RCC 7860 (cell line): ENCODE measurements around the gene COMMD1.
"Not testable (repeated sequence)": the region's sequence is repeated elsewhere in the genome, so short reads cannot be mapped to it uniquely, and the experiment has no call there.

Experiments used
- DNase-seq: peaks from one replicate; pipeline ENCODE4 v3.0.0-alpha.2; 2015; ENCODE audit warnings: low spot score
- FAIRE-seq: peaks from 2 replicates; lab custom pipeline; 2012; peaks lifted over from hg19 to GRCh38; lab: Jason Lieb, UNC

COMMD1 gene

DNA sequence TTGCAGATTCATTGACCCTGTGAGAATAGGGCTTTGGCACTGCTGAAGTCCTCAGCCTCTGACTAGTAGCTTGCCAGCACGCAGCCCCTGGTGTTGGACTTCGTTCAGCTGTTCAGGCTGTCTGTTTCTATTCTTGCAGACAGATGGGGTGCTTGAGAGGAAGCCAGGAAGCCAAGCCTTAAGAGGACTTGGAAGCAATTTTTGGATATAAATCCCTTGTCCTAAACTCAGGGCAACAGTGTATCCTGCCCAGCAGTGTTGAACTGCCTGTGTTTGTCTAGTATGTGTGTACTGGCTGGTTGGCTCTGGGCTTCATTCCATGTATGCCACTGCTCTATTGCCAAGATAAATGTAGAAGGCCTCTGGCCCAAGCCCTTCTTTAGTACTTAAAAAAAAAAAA is 108.6 kb downstream of the COMMD1 start:
- no peak for DNase-seq
- no peak for FAIRE-seq

DNA sequence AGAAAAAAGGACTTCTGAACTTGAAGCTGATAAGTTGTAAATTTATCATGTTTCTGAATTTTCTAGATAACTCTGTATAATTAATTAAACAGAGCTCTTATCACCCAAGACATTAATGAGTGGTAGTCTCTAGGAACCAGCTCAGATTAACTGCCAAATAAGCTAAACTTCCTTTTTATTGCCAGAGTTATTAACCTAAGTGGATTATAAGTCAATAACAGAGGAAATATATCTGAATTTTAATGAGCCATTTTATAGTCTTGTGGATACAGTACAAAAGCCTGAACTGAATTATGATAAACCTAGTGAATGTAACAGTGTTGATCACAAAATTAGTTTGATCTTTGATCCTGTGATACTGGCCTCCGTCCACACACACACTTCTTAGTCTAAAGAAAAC is 111.5 kb downstream of the COMMD1 start:
- DNase-seq (no peak), FAIRE-seq (no peak)

DNA sequence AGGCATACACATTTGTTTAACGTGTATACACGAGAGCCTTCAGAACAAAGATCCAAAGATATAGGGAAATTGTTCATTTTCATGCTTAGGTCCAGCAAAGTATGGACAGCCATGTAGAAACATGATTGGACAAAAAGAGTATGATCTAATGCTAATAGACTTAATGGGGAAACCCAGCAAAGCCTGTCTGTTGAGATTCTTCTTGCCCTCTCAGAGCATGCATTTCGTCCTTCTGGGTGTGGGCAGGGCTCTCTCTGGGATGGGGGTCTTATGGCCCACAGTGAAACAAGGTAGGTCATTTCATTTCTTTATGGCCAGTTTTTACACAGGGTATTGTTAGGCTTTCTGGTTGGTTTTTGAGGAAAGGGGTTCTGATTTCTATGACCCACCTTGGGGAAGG is 124.4 kb downstream of the COMMD1 start:
- no peak for FAIRE-seq
- DNase-seq, result no peak

DNA sequence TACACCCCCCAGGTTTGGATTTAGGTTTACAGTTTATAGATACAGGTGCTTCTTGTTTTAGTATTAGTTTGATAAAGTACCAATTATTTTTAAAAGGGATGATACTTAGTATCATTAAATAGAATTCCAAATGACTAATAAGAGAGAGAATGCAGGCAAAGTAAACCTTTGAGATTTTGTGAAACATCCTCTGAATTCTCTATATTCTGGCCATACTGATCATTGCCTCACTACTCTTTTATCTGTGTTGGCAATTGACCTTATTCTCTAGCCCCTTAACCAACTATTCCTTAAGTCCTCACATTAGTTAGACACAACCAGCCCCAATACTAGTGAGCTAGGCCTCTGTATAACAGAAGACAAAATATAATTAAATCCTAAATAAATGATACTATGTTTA is 125.4 kb downstream of the COMMD1 start:
- no peak for DNase-seq
- no peak for FAIRE-seq

DNA sequence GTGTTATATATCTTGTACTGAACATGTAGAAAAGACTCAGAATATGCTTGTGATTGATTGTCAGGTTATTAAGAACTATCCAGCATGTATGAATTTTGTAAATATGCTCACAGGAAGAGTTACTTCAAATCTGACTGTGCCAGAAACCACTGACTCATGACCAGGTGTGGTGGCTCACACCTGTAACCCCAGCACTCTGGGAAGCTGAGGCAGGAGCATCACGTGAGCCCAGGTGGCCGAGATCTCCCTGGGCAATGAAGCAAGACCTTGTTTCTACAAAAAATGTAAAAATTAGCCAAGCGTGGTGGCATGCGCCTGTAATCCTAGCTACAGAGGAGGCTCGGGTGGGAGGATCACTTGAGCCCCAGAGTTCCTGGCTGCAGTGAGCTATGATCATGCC is 126.6 kb downstream of the COMMD1 start:
- no peak for DNase-seq
- no peak for FAIRE-seq

DNA sequence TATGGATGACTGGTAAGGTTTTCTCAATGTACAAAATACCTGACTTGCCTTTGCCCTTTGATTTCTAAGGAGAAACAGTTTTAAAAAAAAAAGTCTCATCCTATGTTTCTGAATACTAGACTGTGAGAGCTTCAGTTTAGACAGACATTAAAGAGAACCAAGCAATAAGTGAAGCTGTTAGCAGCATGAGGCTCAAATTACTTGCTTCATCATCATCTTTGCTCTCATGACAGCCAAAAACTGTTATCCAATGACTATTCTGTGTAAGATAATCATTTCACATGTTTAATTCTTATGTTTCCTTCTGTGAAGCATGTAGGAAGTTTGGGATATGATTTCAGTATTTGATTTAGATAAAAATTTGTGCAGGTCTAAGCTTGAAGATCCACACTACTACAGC is 129.2 kb downstream of the COMMD1 start:
- DNase-seq (no peak), FAIRE-seq (no peak)

DNA sequence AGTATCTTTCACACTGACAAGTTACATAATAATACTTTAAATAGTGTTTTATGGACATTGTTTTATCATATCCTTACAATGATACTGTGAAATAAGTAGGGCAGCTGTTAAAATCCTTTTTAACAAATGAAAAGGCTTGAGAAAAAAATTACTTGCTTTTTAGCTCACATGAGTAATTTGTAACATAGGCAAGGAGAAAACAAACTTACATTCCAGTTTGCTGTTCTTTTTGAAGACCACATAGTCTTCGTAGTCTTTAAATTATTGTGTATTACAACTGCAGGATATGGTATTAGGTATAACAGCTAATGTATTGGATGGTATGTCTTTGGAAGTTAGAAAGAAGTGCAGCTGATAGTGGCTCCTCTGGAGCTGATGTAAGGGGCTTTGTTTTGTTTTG is 130.8 kb downstream of the COMMD1 start:
- DNase-seq (no peak), FAIRE-seq (no peak)

DNA sequence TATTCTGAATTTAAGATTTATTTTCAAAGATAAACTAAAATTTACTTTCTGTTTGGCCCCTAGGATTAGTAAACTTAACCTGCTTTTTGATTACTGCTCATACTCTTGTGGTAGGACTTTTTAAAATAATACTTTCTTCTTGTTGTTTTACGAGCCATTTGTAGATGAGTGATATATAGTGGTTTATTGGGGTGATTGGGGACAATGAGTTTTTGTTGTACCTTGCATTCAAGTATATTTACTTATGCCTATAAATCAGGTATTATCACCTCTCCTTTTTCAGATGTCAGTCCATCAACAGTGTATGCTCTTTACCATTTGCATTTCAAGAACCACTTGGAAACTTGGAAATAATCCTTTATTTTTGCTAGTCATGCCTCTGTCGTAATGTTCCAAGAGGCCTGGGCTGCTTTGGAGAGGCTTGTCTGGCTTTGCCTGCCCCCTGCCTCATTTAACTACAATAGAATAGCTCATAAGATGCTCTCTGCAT is 131.3 kb downstream of the COMMD1 start:
- FAIRE-seq (no peak), DNase-seq (no peak)

DNA sequence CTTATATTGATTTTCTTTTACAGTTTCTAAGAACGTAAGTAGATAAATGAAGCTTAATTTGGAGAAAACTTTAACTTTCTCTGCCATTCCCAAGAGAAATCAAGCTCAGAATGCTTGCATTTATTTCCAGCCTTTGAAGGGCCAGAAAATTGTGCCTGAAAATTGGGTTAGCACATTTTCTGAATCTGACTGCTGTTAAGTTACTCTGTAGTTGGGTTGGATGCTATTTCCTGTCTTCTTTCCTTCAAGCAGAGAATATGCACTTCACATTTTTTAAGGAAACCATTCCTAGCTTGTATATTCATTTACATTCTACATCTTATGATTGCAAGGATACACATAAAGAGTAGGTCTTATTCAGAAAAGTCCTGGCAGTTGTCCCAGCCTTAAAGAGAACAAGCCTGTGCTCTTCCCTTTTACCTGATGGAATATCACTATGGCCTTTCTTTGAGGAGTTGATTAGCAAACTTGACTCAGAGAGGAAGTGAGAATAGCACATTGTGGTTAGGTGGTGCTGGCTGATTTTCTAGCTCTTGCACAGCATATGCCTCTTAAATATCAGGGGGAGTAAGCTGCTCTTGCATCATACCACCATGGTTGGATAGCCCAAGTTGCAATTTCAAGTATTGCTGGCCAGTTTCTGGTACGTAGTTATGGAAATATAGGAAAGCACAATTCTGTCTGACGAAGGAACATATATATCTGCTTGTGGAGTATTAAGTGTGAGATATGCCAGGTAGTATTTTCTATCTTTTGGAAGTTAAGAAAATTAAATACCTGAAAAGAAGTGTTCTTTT is 133.7 kb downstream of the COMMD1 start:
- DNase-seq (peak; percentile 25), FAIRE-seq (no peak)

DNA sequence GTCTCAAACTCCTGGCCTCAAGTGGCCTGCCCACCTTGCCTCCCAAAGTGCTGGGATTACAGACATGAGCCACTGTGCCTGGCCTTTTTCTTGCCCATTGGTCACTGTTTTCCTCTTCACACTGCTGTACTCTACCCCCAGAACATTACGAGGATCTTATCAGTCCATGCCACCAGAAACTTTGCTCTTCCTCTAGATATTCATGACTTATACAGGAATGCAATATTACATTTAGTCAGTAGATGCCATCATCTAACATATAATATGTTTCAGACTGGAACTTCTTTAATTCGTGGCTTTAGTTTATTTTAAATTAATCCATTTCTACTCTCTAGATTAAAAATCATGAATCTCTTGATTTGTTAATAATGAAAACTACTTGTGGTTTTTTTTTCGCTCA is 135.5 kb downstream of the COMMD1 start:
- DNase-seq (no peak), FAIRE-seq (no peak)

DNA sequence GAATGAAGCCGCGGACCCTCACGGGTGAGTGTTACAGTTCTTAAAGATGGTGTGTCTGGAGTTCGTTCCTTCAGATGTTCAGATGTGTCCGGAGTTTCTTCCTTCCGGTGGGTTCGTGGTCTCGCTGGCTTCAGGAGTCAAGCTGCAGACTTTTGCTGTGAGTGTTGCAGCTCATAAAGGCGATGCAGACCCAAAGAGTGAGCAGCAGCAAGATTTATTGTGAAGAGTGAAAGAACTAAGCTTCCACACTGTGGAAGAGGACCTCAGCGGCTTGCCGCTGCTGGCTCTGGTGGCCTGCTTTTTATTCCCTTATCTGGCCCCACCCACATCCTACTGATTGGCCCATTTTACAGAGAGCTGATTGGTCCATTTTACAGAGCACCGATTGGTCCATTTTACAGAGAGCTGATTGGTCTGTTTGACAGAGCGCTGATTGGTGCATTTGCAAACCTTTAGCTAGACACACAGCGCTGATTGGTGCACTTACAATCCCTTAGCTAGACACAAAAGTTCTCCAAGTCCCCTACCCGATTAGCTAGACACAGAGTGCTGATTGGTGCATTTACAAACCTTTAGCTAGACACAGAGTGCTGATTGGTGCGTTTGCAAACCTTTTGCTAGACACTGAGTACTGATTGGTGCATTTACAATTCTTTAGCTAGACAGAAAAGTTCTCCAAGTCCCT is 136.4 kb downstream of the COMMD1 start:
- FAIRE-seq, DNase-seq: not testable (repeated sequence)

DNA sequence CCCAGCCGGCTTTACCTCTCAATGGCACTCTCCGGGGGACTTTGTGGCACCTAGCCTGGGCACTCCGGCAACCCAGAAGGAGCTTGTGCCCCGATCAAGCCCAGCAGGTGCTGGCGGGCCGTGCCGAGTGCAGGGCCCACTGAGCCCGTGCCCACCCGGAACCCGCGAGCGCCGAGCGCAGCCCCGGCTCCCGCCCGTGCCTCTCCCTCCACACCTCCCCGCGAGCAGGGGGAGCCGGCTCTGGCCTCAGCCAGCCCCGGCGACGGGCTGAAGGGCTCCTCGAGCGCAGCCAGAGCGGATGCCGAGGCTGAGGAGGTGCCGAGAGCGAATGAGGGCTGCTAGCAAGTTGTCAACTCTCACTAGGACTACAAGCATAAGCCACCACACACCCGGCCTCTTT is 136.9 kb downstream of the COMMD1 start:
- no peak for DNase-seq
- FAIRE-seq, result no peak

DNA sequence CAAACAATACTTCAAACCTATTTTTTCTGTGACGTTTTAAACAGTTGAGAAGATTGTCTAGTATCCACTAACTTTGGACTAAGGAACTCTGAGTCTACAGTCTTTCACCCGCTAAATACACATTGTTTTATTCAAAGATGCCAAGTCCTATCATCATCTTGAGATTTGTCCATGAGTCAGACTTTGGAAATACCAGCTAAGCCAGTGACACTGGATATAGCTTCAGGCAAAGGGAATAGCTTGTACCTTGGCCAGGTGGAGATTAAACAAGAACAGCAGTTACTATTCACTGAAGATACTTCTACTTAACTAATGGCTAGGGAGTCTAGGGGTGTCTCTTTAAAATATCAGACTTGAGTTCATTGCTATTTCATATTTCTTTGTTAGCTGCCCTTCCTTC is 137.5 kb downstream of the COMMD1 start:
- no peak for FAIRE-seq
- DNase-seq, result no peak

DNA sequence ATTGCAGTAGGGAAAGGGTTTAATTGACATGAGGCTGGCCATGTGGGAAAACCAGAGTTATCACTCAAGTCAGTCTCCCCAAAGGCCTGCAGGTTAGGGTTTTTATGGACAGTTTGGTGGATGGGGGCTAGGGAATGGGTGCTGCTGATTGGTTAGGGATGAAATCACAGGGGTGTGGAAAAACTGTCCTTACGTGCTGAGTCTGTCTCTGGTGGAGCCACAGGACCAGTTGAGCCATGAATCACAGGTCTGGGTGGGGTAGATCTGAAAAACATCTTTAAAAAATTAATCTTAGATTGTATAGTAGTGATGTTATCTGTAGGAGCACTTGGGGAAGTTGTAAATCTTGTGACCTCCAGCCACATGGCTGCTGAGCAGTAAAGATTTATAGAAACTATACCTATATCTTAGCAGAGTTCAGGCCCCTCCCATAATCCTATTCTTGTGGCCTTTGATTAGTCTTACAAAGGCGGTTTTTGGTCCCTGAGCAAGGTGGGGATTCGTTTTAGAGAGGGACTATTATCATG is 139.6 kb downstream of the COMMD1 start:
- no peak for DNase-seq

DNA sequence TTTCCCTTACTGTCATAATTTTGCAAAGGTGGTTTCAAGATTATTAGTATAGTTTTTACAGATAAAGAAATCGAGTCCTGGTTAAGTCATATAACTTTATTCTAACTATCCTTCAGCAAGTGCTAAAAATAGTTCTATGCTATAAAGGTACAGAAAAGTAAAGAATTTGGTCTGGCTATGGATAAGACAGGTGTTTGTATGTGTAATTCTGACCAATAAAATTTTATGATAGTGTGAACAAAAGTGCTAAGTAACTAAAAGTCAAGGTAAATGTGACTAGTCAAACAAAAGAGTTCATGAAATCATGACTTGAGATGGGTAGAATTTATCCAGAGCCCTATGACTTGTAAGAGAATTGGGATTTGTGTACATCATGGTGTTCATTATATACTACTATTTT is 140.7 kb downstream of the COMMD1 start:
- DNase-seq, result no peak
- no peak for FAIRE-seq

More for the DNA sequence above, 139.6 kb downstream of the COMMD1 start:
- no peak for FAIRE-seq

DNA sequence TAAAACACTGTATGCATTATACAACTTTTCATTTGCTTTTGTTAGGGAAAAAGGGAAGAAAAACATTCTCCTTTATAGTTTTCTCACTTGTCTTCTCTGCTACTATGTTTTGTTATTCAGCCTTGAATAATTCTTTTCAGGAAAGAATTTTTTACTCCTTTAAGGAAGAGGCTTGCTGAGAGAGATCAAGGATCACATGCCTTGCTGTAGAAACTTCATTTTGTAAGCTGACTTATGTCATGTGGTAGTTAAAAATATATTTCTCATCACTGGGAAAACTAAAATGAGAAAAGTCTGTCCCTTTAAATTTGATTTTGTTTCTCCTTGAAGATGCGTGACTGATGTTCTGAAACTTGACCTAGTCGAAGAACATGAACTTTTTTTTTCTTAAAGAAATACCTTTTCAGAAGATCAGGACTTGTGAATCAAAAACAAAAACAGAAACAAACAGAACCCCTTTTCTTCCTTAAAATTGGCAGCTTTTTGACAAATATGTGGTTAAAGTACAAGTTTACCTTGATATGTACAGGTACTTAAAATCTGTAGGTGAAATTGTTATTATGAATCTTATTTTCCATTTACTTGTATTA is 145.1 kb downstream of the COMMD1 start:
- DNase-seq (no peak), FAIRE-seq (no peak)

DNA sequence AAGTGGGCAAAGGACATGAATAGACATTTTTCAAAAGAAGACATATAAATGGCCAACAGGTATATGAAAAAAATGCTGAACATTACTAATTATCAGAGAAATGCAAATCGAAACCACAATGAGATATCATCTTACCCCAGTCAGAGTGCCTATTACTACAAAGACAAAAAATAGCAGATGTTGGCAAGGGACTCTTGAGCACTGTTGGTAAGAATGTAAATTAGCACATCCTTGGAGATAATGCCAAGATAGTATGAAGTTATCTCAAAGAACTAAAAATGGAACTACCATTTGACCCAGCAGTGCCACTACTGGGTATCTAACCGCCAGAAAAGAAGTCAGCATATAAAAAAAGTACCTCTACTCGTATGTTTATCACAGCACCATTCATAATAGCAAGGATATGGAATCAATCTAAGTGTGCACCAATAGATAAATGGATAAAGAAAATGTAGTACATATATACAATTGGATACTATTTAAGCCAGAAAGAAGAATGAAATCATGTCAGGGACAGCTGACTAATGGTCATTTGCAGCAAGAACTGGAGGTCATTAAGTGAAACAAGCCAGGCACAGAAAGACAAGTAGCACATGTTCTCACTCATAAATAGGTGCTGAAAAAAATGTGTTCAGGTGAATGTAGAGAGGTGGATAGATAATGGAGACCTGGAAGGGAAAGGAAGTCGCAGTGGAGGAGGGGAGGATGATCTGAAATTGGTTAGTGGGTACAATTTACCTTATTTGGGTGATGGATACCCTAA is 148.7 kb downstream of the COMMD1 start:
- no peak for DNase-seq
- no peak for FAIRE-seq

DNA sequence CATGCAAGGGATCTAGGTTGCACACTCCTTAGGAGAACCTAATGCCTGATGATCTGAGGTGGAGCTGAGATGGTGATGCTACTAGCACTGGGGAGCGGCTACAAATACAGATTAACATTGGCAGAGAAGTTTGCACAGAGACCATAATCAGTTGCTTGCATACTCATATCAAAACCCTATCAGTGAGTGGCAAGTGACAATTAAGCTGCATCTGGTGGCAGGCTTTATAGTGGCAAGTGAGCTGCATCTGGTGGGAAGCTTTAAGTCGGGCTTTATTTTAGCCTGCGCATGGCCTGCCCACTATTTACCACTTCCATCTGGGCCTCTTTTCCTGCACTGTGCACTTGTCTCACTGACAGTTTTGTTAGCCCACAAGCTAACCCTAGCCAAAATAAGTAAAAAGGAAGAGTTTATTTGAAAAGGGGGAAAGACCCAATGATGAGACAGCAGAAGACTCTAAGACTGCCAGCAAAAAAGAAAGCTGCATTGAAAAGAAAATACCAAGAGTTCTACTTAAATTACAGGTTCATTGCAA is 149.5 kb downstream of the COMMD1 start:
- no peak for DNase-seq
- FAIRE-seq, result no peak

DNA sequence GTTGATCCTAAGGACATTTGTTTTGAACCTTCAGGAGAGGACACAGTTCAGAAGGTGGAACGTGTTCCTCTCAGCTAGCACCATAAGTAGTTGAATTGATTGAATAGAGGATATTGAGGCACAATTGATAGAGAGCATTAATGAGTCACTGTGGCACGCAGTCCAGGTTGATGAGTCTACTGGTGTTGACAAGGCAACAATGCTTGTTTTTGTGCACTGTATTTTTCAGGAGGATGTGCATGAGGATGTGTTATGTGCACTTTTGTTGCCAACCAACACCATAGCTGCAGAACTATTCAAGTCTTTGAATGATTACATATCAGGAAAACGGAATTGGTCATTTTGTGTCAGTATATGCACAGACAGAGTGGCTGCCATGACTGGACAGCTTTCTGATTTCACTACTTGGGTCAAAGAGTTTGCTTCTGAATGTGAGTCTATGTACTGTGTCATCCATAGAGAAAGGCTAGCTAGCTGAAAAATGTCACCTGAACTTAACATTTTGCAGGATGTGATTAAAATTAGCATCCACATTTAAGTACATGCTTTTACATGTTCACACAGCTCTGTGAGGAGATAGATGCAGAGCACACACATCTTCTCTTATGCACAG is 150.4 kb downstream of the COMMD1 start:
- DNase-seq (no peak), FAIRE-seq (no peak)

DNA sequence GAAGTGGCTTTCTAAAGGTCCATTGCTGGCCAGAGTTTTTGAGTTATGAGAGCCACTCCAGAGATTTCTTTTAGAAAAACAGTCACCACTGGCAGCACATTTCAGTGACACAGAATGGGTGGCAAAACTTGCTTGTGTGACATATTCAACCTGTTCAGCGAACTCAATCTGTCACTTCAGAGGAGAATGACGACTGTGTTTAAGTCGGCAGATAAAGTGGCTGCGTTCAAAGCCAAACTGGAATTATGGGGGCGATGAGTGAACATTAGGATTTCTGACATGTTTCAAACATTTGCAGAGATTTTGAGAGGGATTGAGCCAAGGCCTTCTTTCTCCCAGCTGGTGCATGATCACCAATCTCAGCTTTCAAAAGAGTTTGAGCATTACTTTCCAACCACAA is 150.9 kb downstream of the COMMD1 start:
- DNase-seq, result no peak
- FAIRE-seq, result no peak
